SU-DHL-6 (cell line): ENCODE data around the gene DFFB.

Experiments used
- CTCF ChIP-seq: fragments of 200-600 bp; sonication (generic); IDR thresholded peaks from one replicate; pipeline ENCODE4 v1.5.1; 2017; ENCODE audit warnings: antibody characterized with exemption, mild to moderate bottlenecking, low read length, moderate library complexity; ENCODE audit not compliant: insufficient read depth, poor library complexity, severe bottlenecking
- EZH2phosphoT487 ChIP-seq: fragments of 200-600 bp; sonication (generic), shearing (Covaris generic); conservative IDR thresholded peaks from 2 replicates; pipeline ENCODE4 v1.6.1; 2018; ENCODE audit warnings: mild to moderate bottlenecking, antibody characterized with exemption, low read length, moderate library complexity, mixed read lengths

GRCh38 chr1:3905953-3906671, 48.8 kb downstream of the DFFB start:
- no peak for TF ChIP-seq CTCF
- TF ChIP-seq EZH2phosphoT487: no peak
